Measurements from ENCODE around the gene FLG2.
"Not testable (repeated sequence)": the region's sequence is repeated elsewhere in the genome, so short reads cannot be mapped to it uniquely, and the experiment has no call there.

Gene FLG2

GRCh38 chr1:152328801-152329391 lies 30.9 kb downstream of the FLG2 start:
- DNase-seq (ENCODE audit: low spot score) = no peak
- in situ Hi-C loops (cut with MboI; ENCODE audit: low sequenced_read_pairs, unreplicated experiment) = no loop called here
- TF ChIP-seq CTCF (IDR thresholded peaks at IDR 0.05; ENCODE audit: borderline replicate concordance, control extremely low read depth, extremely low read depth, insufficient read depth, missing control alignments) = no peak

- TF ChIP-seq CTCF (IDR thresholded peaks at IDR 0.05; ENCODE audit: borderline replicate concordance, control extremely low read depth, extremely low read depth, insufficient read depth, missing control alignments) = no peak
- in situ Hi-C loops (cut with MboI; ENCODE audit: low sequenced_read_pairs, unreplicated experiment) = no loop called here
- DNase-seq (ENCODE audit: low spot score) = no peak
Measured at GRCh38 chr1:152325111-152325510, 34.7 kb downstream of the FLG2 start, which contains the start of gene FLG. Gene FLG (minus strand): TSS chr1:152325239. CDS start chr1:152315456, 9,783 bp downstream.

- no peak for TF ChIP-seq CTCF (IDR thresholded peaks at IDR 0.05; ENCODE audit: borderline replicate concordance, control extremely low read depth, extremely low read depth, insufficient read depth, missing control alignments)
- DNase-seq (ENCODE audit: low spot score) = no peak
- in situ Hi-C loops (cut with MboI; ENCODE audit: low sequenced_read_pairs, unreplicated experiment) = no loop called here
Measured at GRCh38 chr1:152313970-152314369, 45.8 kb downstream of the FLG2 start.

GRCh38 chr1:152313319-152313801 lies 46.4 kb downstream of the FLG2 start:
- no peak for TF ChIP-seq CTCF (IDR thresholded peaks at IDR 0.05; ENCODE audit: borderline replicate concordance, control extremely low read depth, extremely low read depth, insufficient read depth, missing control alignments)
- in situ Hi-C loops (cut with MboI; ENCODE audit: low sequenced_read_pairs, unreplicated experiment) = no loop called here
- DNase-seq (ENCODE audit: low spot score) = no peak

GRCh38 chr1:152312169-152312568 lies 47.6 kb downstream of the FLG2 start:
- DNase-seq (ENCODE audit: low spot score); in situ Hi-C loops (cut with MboI; ENCODE audit: low sequenced_read_pairs, unreplicated experiment): not testable (repeated sequence)

GRCh38 chr1:152309955-152310354 lies 49.9 kb downstream of the FLG2 start:
- DNase-seq (ENCODE audit: low spot score) = no peak
- in situ Hi-C loops (cut with MboI; ENCODE audit: low sequenced_read_pairs, unreplicated experiment) = no loop called here
- no peak for TF ChIP-seq CTCF (IDR thresholded peaks at IDR 0.05; ENCODE audit: borderline replicate concordance, control extremely low read depth, extremely low read depth, insufficient read depth, missing control alignments)

- in situ Hi-C loops (cut with MboI; ENCODE audit: low sequenced_read_pairs, unreplicated experiment) = not testable (repeated sequence)
Measured at GRCh38 chr1:152309320-152309901, 50.4 kb downstream of the FLG2 start.

GRCh38 chr1:152308758-152309157 lies 51.0 kb downstream of the FLG2 start:
- in situ Hi-C loops (cut with MboI; ENCODE audit: low sequenced_read_pairs, unreplicated experiment) = not testable (repeated sequence)

More at GRCh38 chr1:152309320-152309901, 50.4 kb downstream of the FLG2 start:
- not testable (repeated sequence) for DNase-seq (ENCODE audit: low spot score)

GRCh38 chr1:152307970-152308369 lies 51.8 kb downstream of the FLG2 start:
- DNase-seq (ENCODE audit: low spot score); in situ Hi-C loops (cut with MboI; ENCODE audit: low sequenced_read_pairs, unreplicated experiment): not testable (repeated sequence)

More at GRCh38 chr1:152308758-152309157, 51.0 kb downstream of the FLG2 start:
- not testable (repeated sequence) for DNase-seq (ENCODE audit: low spot score)

- DNase-seq (ENCODE audit: low spot score); in situ Hi-C loops (cut with MboI; ENCODE audit: low sequenced_read_pairs, unreplicated experiment): not testable (repeated sequence)
Measured at GRCh38 chr1:152306123-152306522, 53.7 kb downstream of the FLG2 start.

- in situ Hi-C loops (cut with MboI; ENCODE audit: low sequenced_read_pairs, unreplicated experiment); DNase-seq (ENCODE audit: low spot score): not testable (repeated sequence)
Measured at GRCh38 chr1:152304773-152305172, 55.0 kb downstream of the FLG2 start.
